Mucosa of descending colon (tissue), 3 donors: ENCODE data around the gene NGB. TPM values are rescaled to one million over a fixed set of nuclear protein-coding genes. Genes with fewer than 3 reads are reported as not detected.

Experiments
- ATAC-seq: fragments of 200-7000 bp; cut with Tn5 transposase; one replicate; pipeline ENCODE4 v1.9.1; 2020; ENCODE audit warnings: mild to moderate bottlenecking, moderate library complexity
- DNase-seq, 3 donors: peaks; one replicate each; pipeline ENCODE4 v3.0.0-alpha.2; 2020
- H3K36me3 ChIP-seq: fragments of 200-600 bp; one replicate; pipeline ENCODE4 v1.8.0; 2021; ENCODE audit warnings: low read depth, mild to moderate bottlenecking
- H3K4me1 ChIP-seq: fragments of 200-600 bp; one replicate; pipeline ENCODE4 v1.8.0; 2021; ENCODE audit warnings: low read depth, mild to moderate bottlenecking
- H3K4me3 ChIP-seq: fragments of 200-600 bp; one replicate; pipeline ENCODE4 v1.8.0; 2021; ENCODE audit warnings: mild to moderate bottlenecking
- H3K9me3 ChIP-seq: fragments of 200-600 bp; one replicate; pipeline ENCODE4 v1.8.0; 2021; ENCODE audit warnings: mild to moderate bottlenecking
- CTCF ChIP-seq: fragments of 200-600 bp; IDR thresholded peaks from one replicate; pipeline ENCODE4 v1.8.0; 2022; ENCODE audit warnings: antibody characterized with exemption, mild to moderate bottlenecking
- intact Hi-C, 2 donors: fragments of 100-400 bp; cut with DNase I in 1 of 2; cut with micrococcal nuclease in 1 of 2; formaldehyde crosslinking; loops; one replicate each; pipeline versions ENCODE4 v1.11.0 to v1.11.1; 2022; cut with DNase I, micrococcal nuclease
- total RNA-seq, 3 donors: library from RNA; stranded (reverse); fragmentation: NEBNext Ultra II Directional in 2 of 3; extraction: Animal tissue kit (Norgen Biotek cat#: 25700) in 2 of 3; gene quantifications; one replicate each; pipeline versions ENCODE4 v1.2.1 to v1.2.4, GENCODE V29; 2021 to 2023
- donor health status: DM: no; HTN: no; CAD: no; lungs with moderate emphysema.
- donor health status: DM: no; HTN: no; CAD: no.
- donor health status: DM: no; HTN: yes; CAD: no.

NGB gene
- total RNA-seq, 3 donors from 2014 or later: 0.14 to 5.3 TPM; not detected in 1

GRCh38 chr14:77236814-77237213 is 34.2 kb downstream of the NGB start:
- Histone ChIP-seq H3K36me3 (no peaks in the 10 kb centered on the region), H3K4me1 (no peaks in the 10 kb centered on the region), H3K4me3 (no peak overlapping the region), H3K9me3 (no peaks in the 10 kb centered on the region)
- DNase-seq (no peak), ATAC-seq (no peak)
- intact Hi-C loops: no loop called here
- TF ChIP-seq CTCF: no peak

- Histone ChIP-seq H3K4me1 (no peaks in the 10 kb centered on the region), H3K36me3 (no peaks in the 10 kb centered on the region), H3K4me3 (no peak overlapping the region), H3K9me3 (no peaks in the 10 kb centered on the region)
- DNase-seq (no peak), ATAC-seq (no peak)
- no peak for TF ChIP-seq CTCF
- intact Hi-C loops: no loop called here
Measured at GRCh38 chr14:77231721-77232120, 39.3 kb downstream of the NGB start.

GRCh38 chr14:77230914-77231313 is 40.1 kb downstream of the NGB start:
- ATAC-seq (no peak), DNase-seq (no peak)
- intact Hi-C loops: no loop called here
- H3K9me3 ChIP-seq: no peaks in the 10 kb centered on the region
- no peak for TF ChIP-seq CTCF
- H3K36me3 ChIP-seq: no peaks in the 10 kb centered on the region
- H3K4me3 ChIP-seq: no peak overlapping the region
- no peaks in the 10 kb centered on the region for H3K4me1 ChIP-seq

- no peaks in the 10 kb centered on the region for H3K36me3 ChIP-seq
- H3K9me3 ChIP-seq: no peaks in the 10 kb centered on the region
- H3K4me3 ChIP-seq: no peak overlapping the region
- no peak for TF ChIP-seq CTCF
- H3K4me1 ChIP-seq: no peaks in the 10 kb centered on the region
- intact Hi-C loops: no loop called here
- ATAC-seq (no peak), DNase-seq (no peak)
Measured at GRCh38 chr14:77228056-77228455, 43.0 kb downstream of the NGB start.

GRCh38 chr14:77225892-77226557 is 45.0 kb downstream of the NGB start:
- ATAC-seq (no peak), DNase-seq (no peak)
- TF ChIP-seq CTCF: no peak
- Histone ChIP-seq H3K9me3 (no peaks in the 10 kb centered on the region), H3K36me3 (no peaks in the 10 kb centered on the region), H3K4me3 (no peak overlapping the region), H3K4me1 (no peaks in the 10 kb centered on the region)
- intact Hi-C loops: no loop called here

GRCh38 chr14:77225254-77225653 is 45.8 kb downstream of the NGB start:
- H3K4me3 ChIP-seq: no peak overlapping the region
- H3K4me1 ChIP-seq: no peaks in the 10 kb centered on the region
- no peak for TF ChIP-seq CTCF
- DNase-seq (no peak), ATAC-seq (no peak)
- intact Hi-C loops: no loop called here
- no peaks in the 10 kb centered on the region for H3K9me3 ChIP-seq
- no peaks in the 10 kb centered on the region for H3K36me3 ChIP-seq
